Measurements from ENCODE around the gene TASOR2. TPM values are rescaled to one million over a fixed set of nuclear protein-coding genes. Genes with fewer than 3 reads are reported as not detected.

The TASOR2 gene
- total and polyA plus RNA-seq, 3 donors from 2014 or later = 57.5 to 161 (median 157) TPM

- 81 to 85% methylated on average over 3 of the region's 3 CpGs for WGBS, 2 donors
- Histone ChIP-seq H3K9me3 (no peaks in the 10 kb centered on the region), H3K36me3 (ENCODE audit: low read depth, missing control alignments) (no peaks in the 10 kb centered on the region), H3K27ac (no peak overlapping the region), H3K4me1 (peaks cover 36% of the 10 kb centered on the region), H3K27me3 (no peaks in the 10 kb centered on the region), H3K4me3 (no peak overlapping the region)
- intact Hi-C loops (cut with DNase I; ENCODE audit: low total_unique reads) = no loop called here
- DNase-seq = no peak
- no peak for TF ChIP-seq CTCF (IDR thresholded peaks at IDR 0.05)
- TF ChIP-seq POLR2A (IDR thresholded peaks at IDR 0.05) = no peak
Observed at GRCh38 chr10:5655121-5655520, 29.5 kb upstream of the TASOR2 start.

DNA sequence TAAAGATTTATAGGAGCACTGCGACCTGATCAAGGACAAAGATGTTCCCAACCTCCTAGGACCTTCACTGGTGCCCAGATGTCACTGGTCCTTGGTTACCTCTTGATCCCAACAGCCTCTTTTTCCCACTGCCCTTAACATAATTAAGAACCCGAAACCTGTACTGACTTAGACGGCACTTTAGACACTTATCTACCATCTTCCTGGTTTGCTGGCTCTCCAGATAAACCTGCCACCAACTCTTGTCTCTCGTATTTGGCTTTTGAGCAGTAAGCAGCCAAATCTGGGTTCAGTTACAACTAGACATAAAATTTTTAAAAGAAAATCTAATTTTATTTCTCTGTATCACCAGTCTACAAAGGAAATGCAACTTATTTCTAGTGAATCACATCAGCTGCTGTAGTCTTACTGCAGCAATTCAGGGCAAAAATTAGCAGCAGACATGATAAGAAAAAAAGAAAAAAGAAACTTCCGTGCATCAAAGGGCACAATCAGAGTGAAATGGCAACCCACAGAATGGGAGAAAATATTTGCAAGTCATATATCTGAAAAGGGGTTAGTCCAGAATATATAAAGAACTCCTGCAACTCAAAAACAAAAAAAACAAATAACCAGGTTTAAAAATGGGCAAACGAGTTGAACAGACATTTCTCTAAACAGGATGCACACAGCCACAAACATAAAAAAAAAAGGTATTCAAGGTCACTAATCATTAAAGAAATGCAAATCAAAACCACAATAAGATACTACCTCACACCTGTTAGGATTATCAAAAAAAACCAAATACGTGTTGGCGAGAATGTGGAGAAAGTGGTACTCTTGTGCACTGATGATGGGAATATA lies 27.7 kb upstream of the TASOR2 start:
- Histone ChIP-seq H3K4me1 (peaks cover 30% of the 10 kb centered on the region), H3K27me3 (no peaks in the 10 kb centered on the region), H3K36me3 (ENCODE audit: low read depth, missing control alignments) (no peaks in the 10 kb centered on the region), H3K4me3 (no peak overlapping the region), H3K9me3 (no peaks in the 10 kb centered on the region), H3K27ac (no peak overlapping the region)
- DNase-seq = no peak
- 68 to 69% methylated on average over 8 of the region's 8 CpGs for WGBS, 2 donors
- intact Hi-C loops (cut with DNase I; ENCODE audit: low total_unique reads) = no loop called here
- TF ChIP-seq CTCF (IDR thresholded peaks at IDR 0.05) (no peak), POLR2A (IDR thresholded peaks at IDR 0.05) (no peak)

- 88 to 90% methylated on average over 19 to 20 of the region's 20 CpGs for WGBS, 2 donors
- Histone ChIP-seq H3K27me3 (no peaks in the 10 kb centered on the region), H3K9me3 (no peaks in the 10 kb centered on the region), H3K4me1 (peaks cover 24% of the 10 kb centered on the region), H3K36me3 (ENCODE audit: low read depth, missing control alignments) (no peaks in the 10 kb centered on the region), H3K4me3 (no peak overlapping the region), H3K27ac (no peak overlapping the region)
- DNase-seq = no peak
- TF ChIP-seq POLR2A (IDR thresholded peaks at IDR 0.05) (no peak), CTCF (IDR thresholded peaks at IDR 0.05) (no peak)
- intact Hi-C loops (cut with DNase I; ENCODE audit: low total_unique reads) = no loop called here
Observed at GRCh38 chr10:5658871-5659618, 25.6 kb upstream of the TASOR2 start.

GRCh38 chr10:5659702-5660528 lies 24.7 kb upstream of the TASOR2 start:
- no peak overlapping the region for H3K27ac ChIP-seq
- H3K36me3 ChIP-seq (ENCODE audit: low read depth, missing control alignments) = no peaks in the 10 kb centered on the region
- no peaks in the 10 kb centered on the region for H3K27me3 ChIP-seq
- peak; percentile 36 for DNase-seq
- no peak for TF ChIP-seq POLR2A (IDR thresholded peaks at IDR 0.05)
- no peak for TF ChIP-seq CTCF (IDR thresholded peaks at IDR 0.05)
- intact Hi-C loops (cut with DNase I; ENCODE audit: low total_unique reads) = no loop called here
- WGBS, 2 donors = 47 to 66% methylated on average over 15 to 16 of the region's 16 CpGs
- no peak overlapping the region for H3K4me3 ChIP-seq
- no peaks in the 10 kb centered on the region for H3K9me3 ChIP-seq
- H3K4me1 ChIP-seq = peaks cover 24% of the 10 kb centered on the region

All from testis (tissue), 3 donors.